Measurements from ENCODE around the gene MAP3K7.

MAP3K7 gene

DNA sequence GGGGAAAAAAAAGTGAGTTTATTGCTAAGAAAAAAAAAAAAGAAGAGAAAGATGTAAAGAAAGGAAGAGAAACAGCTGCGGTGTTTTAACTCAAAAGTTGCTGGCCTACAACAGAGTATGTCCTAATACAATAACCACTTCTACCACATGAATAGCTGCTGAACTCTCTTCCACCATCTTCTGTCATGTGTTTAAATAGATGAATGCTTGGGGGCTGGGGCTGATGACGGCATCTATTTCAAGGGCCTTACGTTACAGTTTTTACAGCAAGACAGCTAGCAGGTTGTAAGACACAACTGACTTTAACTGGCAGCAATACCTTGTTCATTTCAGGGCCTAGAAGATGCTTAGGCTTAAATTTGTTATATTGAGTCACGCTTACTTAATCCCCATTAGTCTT is 50.4 kb downstream of the MAP3K7 start:
- H4K5ac ChIP-seq (ENCODE audit: low read length), result no peak overlapping the region
- H2BK15ac ChIP-seq (replicated peaks; ENCODE audit: low read depth), result no peak overlapping the region
- no peak overlapping the region for H2BK5ac ChIP-seq (ENCODE audit: low read length)
- no peak overlapping the region for H3K23ac ChIP-seq (ENCODE audit: low read length)
- no CpG with 5 or more reads among the region's 4 CpGs for WGBS (ENCODE audit: extremely low coverage, insufficient coverage, low lambda C conversion rate)
- H3K4me1 ChIP-seq (ENCODE audit: control insufficient read depth, low read depth, low read length), result no peaks in the 10 kb centered on the region
- H3K27me3 ChIP-seq (ENCODE audit: insufficient read depth, low read length, poor library complexity), result no peaks in the 10 kb centered on the region
- DNase-seq, result no peak
- no peaks in the 10 kb centered on the region for H3K79me1 ChIP-seq (ENCODE audit: low read length)
- H2AK5ac ChIP-seq (ENCODE audit: low read length), result no peak overlapping the region
- no peaks in the 10 kb centered on the region for H3K36me3 ChIP-seq (ENCODE audit: control insufficient read depth, insufficient read depth, low read length)
- no peak overlapping the region for H3K4me2 ChIP-seq (ENCODE audit: low read length)
- H3K79me2 ChIP-seq (ENCODE audit: control insufficient read depth, insufficient read depth, low read length), result no peaks in the 10 kb centered on the region
- H3K27ac ChIP-seq (ENCODE audit: low read depth, low read length), result no peak overlapping the region
- H2BK120ac ChIP-seq (ENCODE audit: low read depth, low read length), result no peak overlapping the region
- H3K9ac ChIP-seq (ENCODE audit: low read length), result no peak overlapping the region
- H3K4ac ChIP-seq (ENCODE audit: low read depth, low read length), result no peak overlapping the region
- H3K18ac ChIP-seq (ENCODE audit: low read length), result no peak overlapping the region
- no peak overlapping the region for H4K8ac ChIP-seq (ENCODE audit: low read depth, low read length)
- H3K4me3 ChIP-seq (ENCODE audit: low read length), result no peak overlapping the region
- no peak overlapping the region for H3K56ac ChIP-seq (ENCODE audit: low read length)

DNA sequence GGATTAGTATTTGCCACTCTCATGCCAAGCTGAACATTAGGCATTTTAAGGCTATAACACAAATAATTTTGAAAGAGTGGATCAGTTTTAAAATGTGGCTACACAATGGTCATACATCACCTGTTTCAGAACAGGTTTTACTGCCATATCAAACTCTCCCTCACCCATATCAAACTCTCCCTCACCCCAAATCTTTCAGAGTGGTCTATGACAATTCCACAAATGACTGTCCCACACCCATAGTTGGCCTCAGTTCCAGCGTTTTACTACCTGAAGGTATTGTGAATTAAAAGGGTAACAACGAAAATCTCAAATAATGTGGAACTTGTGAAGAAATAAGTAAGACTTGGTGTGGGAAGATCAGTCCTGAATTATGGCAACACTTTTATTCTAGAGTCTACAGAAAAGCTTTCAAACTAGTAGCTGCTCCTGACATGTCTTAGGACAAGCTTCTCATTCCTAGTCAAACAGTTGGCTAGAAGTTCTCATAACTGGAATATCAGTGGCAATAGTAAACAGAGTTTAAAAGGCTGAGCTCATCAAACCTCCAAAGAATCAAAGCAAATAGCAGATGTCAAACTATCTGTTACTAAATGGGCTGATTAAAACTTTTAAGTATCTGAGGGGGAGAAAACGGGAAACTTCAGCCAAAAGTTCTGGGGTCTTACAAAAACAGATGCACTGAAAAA is 52.4 kb downstream of the MAP3K7 start:
- no CpG with 5 or more reads among the region's 3 CpGs for WGBS (ENCODE audit: extremely low coverage, insufficient coverage, low lambda C conversion rate)
- H3K9ac ChIP-seq (ENCODE audit: low read length), result no peak overlapping the region
- no peak overlapping the region for H3K56ac ChIP-seq (ENCODE audit: low read length)
- H3K4me1 ChIP-seq (ENCODE audit: control insufficient read depth, low read depth, low read length), result no peaks in the 10 kb centered on the region
- no peak overlapping the region for H3K4me3 ChIP-seq (ENCODE audit: low read length)
- H3K27me3 ChIP-seq (ENCODE audit: insufficient read depth, low read length, poor library complexity), result no peaks in the 10 kb centered on the region
- no peak overlapping the region for H3K4me2 ChIP-seq (ENCODE audit: low read length)
- H3K79me1 ChIP-seq (ENCODE audit: low read length), result no peaks in the 10 kb centered on the region
- H3K23ac ChIP-seq (ENCODE audit: low read length), result no peak overlapping the region
- H3K36me3 ChIP-seq (ENCODE audit: control insufficient read depth, insufficient read depth, low read length), result no peaks in the 10 kb centered on the region
- no peak overlapping the region for H4K5ac ChIP-seq (ENCODE audit: low read length)
- H2BK15ac ChIP-seq (replicated peaks; ENCODE audit: low read depth), result no peak overlapping the region
- no peak overlapping the region for H2BK5ac ChIP-seq (ENCODE audit: low read length)
- H3K4ac ChIP-seq (ENCODE audit: low read depth, low read length), result no peak overlapping the region
- H4K8ac ChIP-seq (ENCODE audit: low read depth, low read length), result no peak overlapping the region
- no peaks in the 10 kb centered on the region for H3K79me2 ChIP-seq (ENCODE audit: control insufficient read depth, insufficient read depth, low read length)
- no peak overlapping the region for H2BK120ac ChIP-seq (ENCODE audit: low read depth, low read length)
- no peak overlapping the region for H3K18ac ChIP-seq (ENCODE audit: low read length)
- no peak overlapping the region for H2AK5ac ChIP-seq (ENCODE audit: low read length)
- no peak for DNase-seq
- H3K27ac ChIP-seq (ENCODE audit: low read depth, low read length), result no peak overlapping the region

DNA sequence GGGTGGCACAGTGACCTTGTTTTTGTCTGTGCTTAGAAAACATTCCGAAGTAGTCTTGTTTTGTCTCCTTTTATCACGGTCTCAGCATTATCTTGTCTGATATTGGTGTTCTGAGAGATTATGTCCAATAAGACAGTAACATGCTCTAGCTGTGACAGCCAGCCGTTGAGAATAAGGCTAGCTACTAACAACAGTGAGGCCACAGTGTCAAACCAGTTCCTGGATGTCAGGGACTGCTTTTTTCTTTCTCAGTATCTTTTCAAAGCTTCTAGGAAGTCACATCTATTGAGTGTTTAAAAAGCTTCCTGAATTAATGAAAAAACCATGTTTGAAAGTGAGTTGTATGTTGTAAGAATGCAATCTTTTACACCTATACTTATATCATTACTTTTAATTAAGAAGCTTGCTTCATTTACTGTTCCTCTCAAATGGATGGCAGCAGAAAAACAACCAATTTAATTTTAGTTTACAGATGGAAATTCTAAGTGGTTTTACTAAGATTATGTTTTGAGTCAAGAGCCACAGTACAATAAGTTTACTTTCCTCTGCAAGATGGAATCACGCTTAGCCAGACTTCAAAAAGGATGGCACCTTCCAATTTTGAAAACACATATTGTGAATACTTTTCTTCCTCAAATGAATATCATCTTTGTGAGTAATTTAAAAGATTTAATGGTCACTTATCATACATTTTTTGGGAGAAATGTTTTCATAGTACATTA is 53.1 kb downstream of the MAP3K7 start:
- no CpG with 5 or more reads among the region's 4 CpGs for WGBS (ENCODE audit: extremely low coverage, insufficient coverage, low lambda C conversion rate)
- Histone ChIP-seq H3K4me3 (ENCODE audit: low read length) (no peak overlapping the region), H4K8ac (ENCODE audit: low read depth, low read length) (no peak overlapping the region), H3K23ac (ENCODE audit: low read length) (no peak overlapping the region), H3K36me3 (ENCODE audit: control insufficient read depth, insufficient read depth, low read length) (no peaks in the 10 kb centered on the region), H3K4me1 (ENCODE audit: control insufficient read depth, low read depth, low read length) (no peaks in the 10 kb centered on the region), H3K56ac (ENCODE audit: low read length) (no peak overlapping the region), H3K9ac (ENCODE audit: low read length) (no peak overlapping the region), H2BK15ac (replicated peaks; ENCODE audit: low read depth) (no peak overlapping the region), H3K18ac (ENCODE audit: low read length) (no peak overlapping the region), H2AK5ac (ENCODE audit: low read length) (no peak overlapping the region), H3K4ac (ENCODE audit: low read depth, low read length) (no peak overlapping the region), H3K27me3 (ENCODE audit: insufficient read depth, low read length, poor library complexity) (no peaks in the 10 kb centered on the region), H3K4me2 (ENCODE audit: low read length) (no peak overlapping the region), H3K79me2 (ENCODE audit: control insufficient read depth, insufficient read depth, low read length) (no peaks in the 10 kb centered on the region), H4K5ac (ENCODE audit: low read length) (no peak overlapping the region), H3K27ac (ENCODE audit: low read depth, low read length) (no peak overlapping the region), H2BK5ac (ENCODE audit: low read length) (no peak overlapping the region), H3K79me1 (ENCODE audit: low read length) (no peaks in the 10 kb centered on the region), H2BK120ac (ENCODE audit: low read depth, low read length) (no peak overlapping the region)
- no peak for DNase-seq

DNA sequence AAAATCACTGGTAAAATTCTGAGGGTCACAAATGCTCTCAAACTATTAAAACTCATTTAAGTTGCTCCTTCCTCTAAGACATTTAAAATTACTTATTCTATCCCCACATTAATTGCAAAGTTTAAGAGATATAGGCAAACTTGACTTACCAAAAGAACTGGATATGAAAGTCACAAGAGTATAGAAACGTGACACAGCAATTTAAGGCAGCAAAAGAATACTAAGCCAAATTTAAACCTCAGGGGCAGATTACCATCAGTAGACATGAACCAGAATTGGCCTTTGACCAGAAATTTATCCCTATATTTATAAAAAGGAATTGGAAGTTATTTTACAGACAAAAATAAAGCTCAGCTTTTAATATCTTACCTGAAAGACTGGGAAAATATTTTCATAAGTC is 56.0 kb downstream of the MAP3K7 start:
- no peak overlapping the region for H3K27ac ChIP-seq (ENCODE audit: low read depth, low read length)
- H3K4me1 ChIP-seq (ENCODE audit: control insufficient read depth, low read depth, low read length), result no peaks in the 10 kb centered on the region
- H3K23ac ChIP-seq (ENCODE audit: low read length), result no peak overlapping the region
- no peak overlapping the region for H2BK5ac ChIP-seq (ENCODE audit: low read length)
- no peak overlapping the region for H2BK15ac ChIP-seq (replicated peaks; ENCODE audit: low read depth)
- H4K8ac ChIP-seq (ENCODE audit: low read depth, low read length), result no peak overlapping the region
- H3K79me2 ChIP-seq (ENCODE audit: control insufficient read depth, insufficient read depth, low read length), result no peaks in the 10 kb centered on the region
- no peak for DNase-seq
- H3K4me2 ChIP-seq (ENCODE audit: low read length), result no peak overlapping the region
- H2AK5ac ChIP-seq (ENCODE audit: low read length), result no peak overlapping the region
- no peaks in the 10 kb centered on the region for H3K79me1 ChIP-seq (ENCODE audit: low read length)
- no peaks in the 10 kb centered on the region for H3K27me3 ChIP-seq (ENCODE audit: insufficient read depth, low read length, poor library complexity)
- no peak overlapping the region for H2BK120ac ChIP-seq (ENCODE audit: low read depth, low read length)
- H4K5ac ChIP-seq (ENCODE audit: low read length), result no peak overlapping the region
- H3K18ac ChIP-seq (ENCODE audit: low read length), result no peak overlapping the region
- H3K4ac ChIP-seq (ENCODE audit: low read depth, low read length), result no peak overlapping the region
- H3K9ac ChIP-seq (ENCODE audit: low read length), result no peak overlapping the region
- no peak overlapping the region for H3K56ac ChIP-seq (ENCODE audit: low read length)
- no CpG with 5 or more reads among the region's 1 CpG for WGBS (ENCODE audit: extremely low coverage, insufficient coverage, low lambda C conversion rate)
- no peak overlapping the region for H3K4me3 ChIP-seq (ENCODE audit: low read length)
- H3K36me3 ChIP-seq (ENCODE audit: control insufficient read depth, insufficient read depth, low read length), result no peaks in the 10 kb centered on the region

DNA sequence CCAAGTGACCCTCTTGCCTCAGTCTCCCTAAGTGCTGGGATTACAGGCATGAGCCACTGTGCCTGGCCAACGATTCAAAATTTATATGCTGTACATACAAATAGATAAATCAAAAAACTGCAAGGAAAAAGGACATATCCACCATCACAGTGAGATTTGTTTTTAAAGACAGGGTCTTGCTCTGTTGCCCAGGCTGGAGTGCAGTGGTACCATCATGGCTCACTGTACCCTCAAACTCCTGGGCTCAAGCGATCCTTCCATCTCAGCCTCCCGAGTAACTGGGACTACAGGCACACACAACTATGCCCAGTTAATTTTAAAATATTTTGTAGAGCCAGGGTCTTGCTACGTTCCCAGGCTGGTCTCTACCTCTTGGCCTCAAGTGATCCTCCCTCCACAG is 61.5 kb downstream of the MAP3K7 start:
- H3K23ac ChIP-seq (ENCODE audit: low read length), result no peak overlapping the region
- no peaks in the 10 kb centered on the region for H3K27me3 ChIP-seq (ENCODE audit: insufficient read depth, low read length, poor library complexity)
- H3K4me2 ChIP-seq (ENCODE audit: low read length), result no peak overlapping the region
- H2BK120ac ChIP-seq (ENCODE audit: low read depth, low read length), result no peak overlapping the region
- H4K5ac ChIP-seq (ENCODE audit: low read length), result no peak overlapping the region
- H3K27ac ChIP-seq (ENCODE audit: low read depth, low read length), result no peak overlapping the region
- no peak overlapping the region for H3K9ac ChIP-seq (ENCODE audit: low read length)
- H3K79me1 ChIP-seq (ENCODE audit: low read length), result no peaks in the 10 kb centered on the region
- no peak overlapping the region for H2AK5ac ChIP-seq (ENCODE audit: low read length)
- no peak overlapping the region for H3K56ac ChIP-seq (ENCODE audit: low read length)
- no peaks in the 10 kb centered on the region for H3K79me2 ChIP-seq (ENCODE audit: control insufficient read depth, insufficient read depth, low read length)
- no peak overlapping the region for H3K4ac ChIP-seq (ENCODE audit: low read depth, low read length)
- no CpG with 5 or more reads among the region's 4 CpGs for WGBS (ENCODE audit: extremely low coverage, insufficient coverage, low lambda C conversion rate)
- no peak overlapping the region for H2BK5ac ChIP-seq (ENCODE audit: low read length)
- no peak overlapping the region for H3K4me3 ChIP-seq (ENCODE audit: low read length)
- DNase-seq, result no peak
- no peak overlapping the region for H3K18ac ChIP-seq (ENCODE audit: low read length)
- no peak overlapping the region for H4K8ac ChIP-seq (ENCODE audit: low read depth, low read length)
- H2BK15ac ChIP-seq (replicated peaks; ENCODE audit: low read depth), result no peak overlapping the region
- H3K4me1 ChIP-seq (ENCODE audit: control insufficient read depth, low read depth, low read length), result no peaks in the 10 kb centered on the region
- H3K36me3 ChIP-seq (ENCODE audit: control insufficient read depth, insufficient read depth, low read length), result no peaks in the 10 kb centered on the region

Measured in mesendoderm (in vitro differentiated cells).